HG02610 (cell line): ENCODE results near the gene PSMB2.

Experiments
- ATAC-seq: cut with Tn5 transposase; IDR thresholded peaks from one replicate; pipeline ENCODE4 v1.9.1; 2021; ENCODE audit warnings: mild to moderate bottlenecking, moderate library complexity; ENCODE audit not compliant: unreplicated experiment

Gene PSMB2

GRCh38 chr1:35644204-35644603, 2.9 kb upstream of the PSMB2 start:
- no peak for ATAC-seq

DNA sequence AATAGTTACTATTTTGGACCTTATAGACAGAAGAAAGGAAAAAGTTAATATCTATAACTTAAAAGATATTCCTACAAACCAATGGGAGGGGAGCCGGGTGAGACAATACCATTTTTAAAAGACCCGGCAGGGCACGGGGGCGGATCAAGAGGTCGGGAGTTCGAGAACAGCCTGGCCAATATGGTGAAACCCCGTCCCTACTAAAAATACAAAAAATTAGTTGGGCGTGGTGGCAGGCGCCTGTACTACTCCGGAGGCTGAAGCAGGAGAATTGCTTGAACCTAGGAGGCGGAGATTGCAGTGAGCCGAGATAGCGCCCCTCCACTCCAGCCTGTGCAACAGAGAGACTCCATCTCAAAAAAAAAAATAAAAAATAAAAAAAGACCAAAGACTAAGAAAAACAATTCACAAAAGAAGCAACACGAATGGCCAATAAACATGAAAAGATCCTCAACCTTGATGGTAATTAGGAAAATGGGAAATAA, 1.2 kb upstream of the PSMB2 start:
- ATAC-seq = no peak

- peak; percentile 12 for ATAC-seq
Measured at GRCh38 chr1:35640380-35641232, 720 bp downstream of the PSMB2 start.

DNA sequence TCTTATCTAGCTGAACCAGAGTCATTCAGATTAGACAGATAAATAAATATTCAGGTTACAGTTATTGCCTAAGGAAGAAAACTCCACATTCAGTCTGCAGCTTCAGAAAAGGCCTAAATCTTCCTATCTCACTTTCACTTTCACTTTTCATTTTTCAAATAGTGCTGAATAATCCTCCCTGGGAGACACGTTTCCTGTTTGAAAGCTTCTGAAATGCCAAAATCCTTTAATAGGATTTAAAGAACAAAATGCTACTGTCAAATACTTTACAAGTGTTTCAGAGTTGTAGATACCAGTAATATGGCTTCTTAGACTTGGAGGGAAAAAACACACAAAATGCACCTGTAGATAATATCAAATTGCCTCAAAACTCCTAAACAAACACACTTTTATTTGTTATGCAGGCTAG, 3.9 kb downstream of the PSMB2 start:
- ATAC-seq = no peak

- no peak for ATAC-seq
Measured at GRCh38 chr1:35633547-35633946, 7.8 kb downstream of the PSMB2 start.

GRCh38 chr1:35631396-35631795, 9.9 kb downstream of the PSMB2 start:
- ATAC-seq = no peak

DNA sequence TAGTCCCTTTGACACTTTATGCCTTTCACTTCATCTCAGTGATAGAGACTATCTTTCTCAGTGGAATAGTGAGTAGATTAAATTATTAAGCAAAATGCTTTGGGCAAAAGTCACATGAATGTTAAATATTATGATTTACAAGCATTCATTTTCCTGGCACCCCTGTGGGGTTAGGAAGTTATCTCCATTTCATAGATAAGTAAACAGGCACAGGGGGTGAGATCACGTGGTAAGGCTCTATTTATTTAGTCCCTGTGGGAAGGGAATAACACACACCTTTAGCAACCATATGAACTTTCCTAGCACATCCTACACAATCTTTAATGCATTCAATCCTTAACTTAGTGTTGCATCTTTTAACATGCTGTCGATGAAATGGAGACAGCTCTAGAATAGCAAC, 12.3 kb downstream of the PSMB2 start:
- no peak for ATAC-seq

GRCh38 chr1:35623832-35624231, 17.5 kb downstream of the PSMB2 start:
- no peak for ATAC-seq

- no peak for ATAC-seq
Measured at GRCh38 chr1:35622510-35623178, 18.7 kb downstream of the PSMB2 start.

GRCh38 chr1:35619237-35620121, 21.8 kb downstream of the PSMB2 start:
- ATAC-seq = no peak

DNA sequence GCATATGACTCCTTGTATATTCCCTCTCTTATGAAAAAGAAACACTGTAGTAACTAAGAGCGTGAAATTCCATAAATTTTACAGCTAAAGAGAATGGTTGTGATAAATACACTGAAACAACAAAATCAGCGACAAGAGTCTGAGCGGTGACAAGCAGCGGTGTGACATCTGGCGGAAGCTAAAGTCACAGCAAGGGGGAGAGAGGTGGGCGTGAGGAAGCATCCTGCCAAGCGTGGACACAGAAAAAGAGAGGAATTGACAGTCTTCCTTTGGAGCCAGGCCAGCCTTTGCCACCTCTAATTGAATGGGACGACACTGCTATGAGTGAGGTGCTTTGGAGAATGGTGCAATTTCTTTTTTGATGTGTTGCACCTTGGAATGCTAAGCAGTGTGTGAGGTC, 25.9 kb downstream of the PSMB2 start:
- ATAC-seq = no peak

- ATAC-seq = no peak
Measured at GRCh38 chr1:35611655-35612054, 29.7 kb downstream of the PSMB2 start.

- ATAC-seq = no peak
Measured at GRCh38 chr1:35605867-35606182, 35.5 kb downstream of the PSMB2 start.

GRCh38 chr1:35605071-35605866, 36.1 kb downstream of the PSMB2 start:
- ATAC-seq = no peak

GRCh38 chr1:35603941-35604340, 37.4 kb downstream of the PSMB2 start:
- no peak for ATAC-seq

- ATAC-seq = no peak
Measured at GRCh38 chr1:35603468-35603867, 37.9 kb downstream of the PSMB2 start.

DNA sequence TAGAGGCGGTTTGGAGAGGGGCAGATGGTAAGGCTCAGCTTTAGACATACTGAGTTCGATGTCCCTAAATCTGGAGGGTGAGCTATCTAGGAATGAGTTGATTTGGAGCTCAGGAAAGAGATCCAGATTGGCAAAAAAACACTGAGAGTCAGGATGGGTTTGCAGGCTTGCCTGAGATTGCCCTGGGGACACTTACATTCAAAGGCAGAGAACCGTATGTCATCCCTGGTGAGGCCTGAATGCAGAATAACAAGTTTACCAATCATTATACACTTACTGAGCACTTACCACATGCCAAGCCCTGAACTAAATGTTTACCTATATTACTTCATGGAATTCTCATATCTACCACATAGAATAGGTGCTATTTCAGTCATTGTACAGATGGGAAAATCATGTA, 40.7 kb downstream of the PSMB2 start:
- no peak for ATAC-seq

GRCh38 chr1:35599411-35599810, 41.9 kb downstream of the PSMB2 start:
- no peak for ATAC-seq

DNA sequence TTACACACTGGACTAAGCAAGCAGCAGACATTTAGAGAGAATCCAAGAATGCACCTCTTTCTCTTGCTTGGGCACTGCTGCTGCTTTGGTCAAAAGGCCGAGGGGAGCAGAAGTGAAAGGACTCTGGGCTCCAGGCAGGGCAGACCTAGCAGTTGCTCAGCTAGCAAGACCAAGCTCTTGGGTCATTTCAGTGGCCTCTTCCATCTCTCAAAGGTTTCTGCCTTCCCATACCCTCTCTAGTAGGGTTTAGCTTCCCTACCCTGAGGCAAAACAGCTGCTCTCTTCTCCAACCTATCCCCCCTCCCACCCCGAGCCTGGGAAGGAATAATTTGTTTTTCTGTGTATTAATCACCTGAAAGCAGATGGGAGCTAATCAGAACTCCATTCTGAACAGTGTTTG, 42.4 kb downstream of the PSMB2 start:
- ATAC-seq = no peak

- no peak for ATAC-seq
Measured at GRCh38 chr1:35597870-35598269, 43.5 kb downstream of the PSMB2 start.

DNA sequence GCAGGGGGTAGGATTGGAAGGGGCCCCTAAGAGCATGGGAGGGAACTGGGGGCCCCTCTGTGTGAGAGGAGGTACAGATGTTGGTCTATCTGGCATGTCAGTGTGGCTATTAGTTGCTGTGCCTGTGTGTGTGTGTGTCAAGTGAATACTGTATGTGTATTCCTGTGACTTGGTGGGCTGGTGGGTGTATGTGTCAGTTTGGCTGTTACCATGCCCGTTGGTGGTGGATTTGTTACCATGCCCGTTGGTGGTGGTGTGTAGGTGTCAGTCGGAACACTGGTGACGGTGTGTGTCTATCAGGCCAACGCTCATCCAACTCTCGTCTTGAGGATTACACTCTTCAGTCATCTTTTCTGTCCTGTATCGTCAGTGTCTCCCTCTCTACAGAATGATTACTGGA, 45.6 kb downstream of the PSMB2 start:
- ATAC-seq = no peak
